GM12878 (cell line): Measurements from ENCODE around the gene ANKRD44. TPM values are rescaled to one million over a fixed set of nuclear protein-coding genes. Genes with fewer than 3 reads are reported as not detected.
A peak's percentile ranks its signal among the peaks of the same experiment; 100 is the strongest.

Experiments
- ATAC-seq: fragments of 200-7000 bp; cut with Tn5 transposase; 3 replicates; pipeline ENCODE4 v1.9.1; 2020; ENCODE audit warnings: mild to moderate bottlenecking, moderate library complexity
- BruUV-seq: library from RNA; stranded (reverse); fragments of 400-500 nt; replicated peaks from 2 replicates; lab custom pipeline; 2021; lab: Mats Ljungman, UMichigan
- CTCF ChIA-PET: fragments of 300-600 bp; sonication (Branson Sonifier 250); formaldehyde crosslinking; extraction: SDS; loops from one replicate; lab custom pipeline; 2021; ENCODE audit warnings: inconsistent platforms; lab: Yijun Ruan, JAX
- POLR2A ChIA-PET: fragments of 350-600 bp; formaldehyde crosslinking; extraction: SDS; loops from one replicate; lab custom pipeline; 2021; ENCODE audit warnings: inconsistent platforms; lab: Charles Lee
- RAD21 ChIA-PET: fragments of 300-600 bp; sonication (Branson Sonifier 250); formaldehyde crosslinking; loops from one replicate; lab custom pipeline; 2023; ENCODE audit warnings: antibody characterized with exemption; ENCODE audit not compliant: unreplicated experiment; lab: Charles Lee
- SMC1A ChIA-PET: fragments of 300-600 bp; sonication (Branson Sonifier 250); formaldehyde crosslinking; loops from one replicate; lab custom pipeline; 2023; ENCODE audit not compliant: unreplicated experiment, uncharacterized antibody; lab: Charles Lee
- DNase-seq: peaks from one replicate; pipeline ENCODE4 v3.0.0-alpha.2; 2011; ENCODE audit warnings: low read depth, low spot score
- FAIRE-seq: peaks from 3 replicates; lab custom pipeline; 2011; peaks lifted over from hg19 to GRCh38; lab: Jason Lieb, UNC
- H2AFZ ChIP-seq: 2 replicates; pipeline ENCODE4 v1.6.0; 2011; ENCODE audit warnings: low read depth, low read length, control low read depth; ENCODE audit not compliant: control insufficient read depth
- H3K27ac ChIP-seq: 2 replicates; pipeline ENCODE4 v1.5.1; 2011; ENCODE audit warnings: control low read depth; ENCODE audit not compliant: control insufficient read depth, insufficient read depth
- H3K27me3 ChIP-seq, 2 experiments: replicated peaks in 1 of 2; 2 replicates each; pipeline versions ENCODE4 v1.6.0 to v1.6.1; 2011; ENCODE audit warnings: low read length in 1 of 2; ENCODE audit not compliant: control insufficient read depth in 2 of 2, insufficient read depth in 2 of 2
- H3K36me3 ChIP-seq, 2 experiments: 2 replicates each; pipeline ENCODE4 v1.5.1; 2011; ENCODE audit warnings: low read length in 1 of 2; ENCODE audit not compliant: control insufficient read depth in 2 of 2, insufficient read depth in 2 of 2
- H3K4me1 ChIP-seq: 2 replicates; pipeline ENCODE4 v1.6.1; 2011; ENCODE audit warnings: mild to moderate bottlenecking, low read length, moderate library complexity, mixed read lengths; ENCODE audit not compliant: control insufficient read depth, insufficient read depth
- H3K4me2 ChIP-seq: 2 replicates; pipeline ENCODE4 v1.6.0; 2011; ENCODE audit warnings: control low read depth; ENCODE audit not compliant: control insufficient read depth, insufficient read depth
- H3K4me3 ChIP-seq: fragments of 200-600 bp; sonication (generic); 2 replicates; pipeline ENCODE4 v1.5.1; 2016
- H3K79me2 ChIP-seq: 2 replicates; pipeline ENCODE4 v1.6.0; 2011; ENCODE audit warnings: low read length; ENCODE audit not compliant: control insufficient read depth, insufficient read depth
- H3K9ac ChIP-seq: 2 replicates; pipeline ENCODE4 v1.8.0; 2011; ENCODE audit warnings: low read length, control low read depth, mixed read lengths; ENCODE audit not compliant: control insufficient read depth, insufficient read depth
- H3K9me3 ChIP-seq: replicated peaks from 3 replicates; pipeline ENCODE4 v1.5.1; 2011; ENCODE audit warnings: mild to moderate bottlenecking, low read length; ENCODE audit not compliant: control insufficient read depth, insufficient read depth
- H4K20me1 ChIP-seq: 2 replicates; pipeline ENCODE4 v1.6.0; 2011; ENCODE audit not compliant: control insufficient read depth, insufficient read depth
- ASH2L ChIP-seq: fragments of 300-600, 200-600 bp; sonication (generic); IDR thresholded peaks from 2 replicates; pipeline ENCODE4 v1.6.1; 2017; ENCODE audit warnings: low read depth, mild to moderate bottlenecking, borderline replicate concordance
- DPF2 ChIP-seq: fragments of 450-650 bp; IDR thresholded peaks from 2 replicates; pipeline ENCODE4 v1.6.1; 2017; ENCODE audit warnings: mild to moderate bottlenecking
- ESRRA ChIP-seq: IDR thresholded peaks from 2 replicates; pipeline ENCODE4 v1.6.1; 2012; ENCODE audit warnings: mild to moderate bottlenecking, low read length, improper control_type of control experiment
- ETV6 ChIP-seq, 2 experiments: fragments of 450-650 bp in 1 of 2; IDR thresholded peaks in 1 of 2; conservative IDR thresholded peaks in 1 of 2; 2 replicates each; pipeline ENCODE4 v1.6.1; 2014; ENCODE audit warnings: antibody characterized with exemption in 1 of 2, borderline replicate concordance in 1 of 2, low read depth in 1 of 2, mild to moderate bottlenecking in 1 of 2, moderate library complexity in 1 of 2
- FOXM1 ChIP-seq: IDR thresholded peaks from 2 replicates; pipeline ENCODE4 v1.6.1; 2012; ENCODE audit warnings: low read depth, mild to moderate bottlenecking, inconsistent platforms, low read length, moderate library complexity
- MEF2A ChIP-seq: IDR thresholded peaks from 2 replicates; pipeline ENCODE4 v1.6.1; 2011; ENCODE audit warnings: low read depth, mild to moderate bottlenecking, low read length, moderate library complexity; ENCODE audit not compliant: insufficient read depth
- MTA2 ChIP-seq: fragments of 450-650 bp; IDR thresholded peaks from 2 replicates; pipeline ENCODE4 v1.6.1; 2016; ENCODE audit warnings: low read depth, mild to moderate bottlenecking, moderate library complexity
- NFYA ChIP-seq: IDR thresholded peaks from 2 replicates; pipeline ENCODE4 v1.6.1; 2011; ENCODE audit warnings: low read depth, mild to moderate bottlenecking, low read length, improper control_type of control experiment, borderline replicate concordance
- RAD21 ChIP-seq: IDR thresholded peaks from 2 replicates; pipeline ENCODE4 v1.6.1; 2011; ENCODE audit warnings: mild to moderate bottlenecking, low read depth, low read length, moderate library complexity; ENCODE audit not compliant: insufficient read depth
- REST ChIP-seq: IDR thresholded peaks from 2 replicates; pipeline ENCODE4 v1.6.1; 2012; ENCODE audit warnings: mild to moderate bottlenecking, low read depth, low read length
- SMAD1 ChIP-seq: fragments of 450-650 bp; IDR thresholded peaks from 2 replicates; pipeline ENCODE4 v1.6.1; 2018; ENCODE audit warnings: mild to moderate bottlenecking, low read depth; ENCODE audit not compliant: partially characterized antibody
- SMAD5 ChIP-seq: IDR thresholded peaks from 2 replicates; pipeline ENCODE4 v1.6.1; 2016; ENCODE audit warnings: antibody characterized with exemption, low read depth
- SPI1 ChIP-seq: IDR thresholded peaks from 2 replicates; pipeline ENCODE4 v1.6.1; 2011; ENCODE audit warnings: low read depth, mild to moderate bottlenecking, low read length, moderate library complexity, borderline replicate concordance; ENCODE audit not compliant: insufficient read depth
- SREBF2 ChIP-seq: IDR thresholded peaks from 2 replicates; pipeline ENCODE4 v1.6.1; 2012; ENCODE audit warnings: mild to moderate bottlenecking, low read length
- TARDBP ChIP-seq: IDR thresholded peaks from 2 replicates; pipeline ENCODE4 v1.6.1; 2016; ENCODE audit warnings: borderline replicate concordance
- TBL1XR1 ChIP-seq: IDR thresholded peaks from 2 replicates; pipeline ENCODE4 v1.6.1; 2012; ENCODE audit warnings: low read depth, low read length, improper control_type of control experiment
- WGBS: methylation state at CpG from one replicate; pipeline ENCODE4 v1.1.6; 2016; ENCODE audit warnings: low lambda C conversion rate; ENCODE audit not compliant: insufficient replicate concordance, insufficient coverage; ENCODE audit errors: missing lambda C conversion rate; 5-methylcytosine and 5-hydroxymethylcytosine counted together
- in situ Hi-C: fragments of 300-500 bp; cut with MboI; formaldehyde crosslinking; loops from 9 replicates; pipeline ENCODE4 v1.14.3; 2018; ENCODE audit warnings: mixed read lengths
- intact Hi-C: fragments of 100-400 bp; cut with micrococcal nuclease; formaldehyde crosslinking; loops from one replicate; pipeline ENCODE4 v1.14.2; 2022; ENCODE audit not compliant: unreplicated experiment
- polyA plus RNA-seq, 11 experiments: library from polyadenylated mRNA; depleted of rRNA in 4 of 11; unstranded in 6 of 11; stranded (reverse) in 5 of 11; fragments of >200 nt; fragmentation: Nextera tagmentation in 4 of 11; fragmentation: Illumina TruSeq in 1 of 11; extraction: Ambion mirVana in 4 of 11; extraction: Trizol in 1 of 11; gene quantifications; 1 replicate in 1 of 11; 2 replicates in 10 of 11; pipeline versions ENCODE4 v1.2.1 to v1.2.3, GENCODE V29; 2011 to 2016; ENCODE audit warnings: inconsistent platforms in 2 of 11, missing spikeins in 2 of 11, low read depth in 1 of 11
- total RNA-seq, 4 experiments: library from RNA; depleted of rRNA in 3 of 4; stranded (reverse); fragments of >200 nt in 3 of 4; fragmentation: Illumina TruSeq in 1 of 4; extraction: Trizol in 1 of 4; gene quantifications; 2 replicates each; pipeline versions ENCODE4 v1.2.1 to v1.2.3, GENCODE V29; 2013 to 2021
- TF ChIP-seq, protein P1 (sequence below): fragments of 450-650 bp; IDR thresholded peaks from 2 replicates; pipeline ENCODE4 v1.6.1; 2017; ENCODE audit warnings: low read depth, mild to moderate bottlenecking, moderate library complexity
- TF ChIP-seq, protein P2 (sequence below): IDR thresholded peaks from 2 replicates; pipeline ENCODE4 v1.6.1; 2011; ENCODE audit warnings: low read depth, mild to moderate bottlenecking, low read length, moderate library complexity, borderline replicate concordance; ENCODE audit errors: extremely low read depth

ANKRD44 gene
- total and polyA plus RNA-seq, 10 of the 15 experiments (the other 5 are each of a cell fraction or from before 2014, with no cell fraction given) = 19.1 to 99.1 (median 59.6) TPM

- H3K4me2 ChIP-seq = peak overlapping the region; percentile 77
- intact Hi-C loops = no loop called here
- DNase-seq = no peak
- peaks cover 77% of the 10 kb centered on the region for H3K4me1 ChIP-seq
- peak overlapping the region; percentile 28 for H3K4me3 ChIP-seq
- ChIA-PET RAD21 (interaction anchor here (1.0 to 20.1 kb wide), 14 partner anchors 9 to 152 kb away, joined by 3 to 408 read pairs (median 6); partner anchors contain the start of gene ANKRD44), POLR2A (interaction anchor here (0.9 to 7.2 kb wide), 10 partner anchors 9 to 100 kb away, joined by 3 to 139 read pairs (median 4); partner anchors contain the start of gene ANKRD44), SMC1A (interaction anchor here (1.2 to 20.5 kb wide), 15 partner anchors 9 to 184 kb away, joined by 3 to 433 read pairs (median 8); no protein-coding TSS in a partner anchor), CTCF (interaction anchor here (0.6 to 6.1 kb wide), 5 partner anchors 9 to 103 kb away, joined by 3 to 94 read pairs (median 5); no protein-coding TSS in a partner anchor)
- FAIRE-seq = no peak
- peak overlapping the region; percentile 95 for H3K27ac ChIP-seq
- no peaks in the 10 kb centered on the region; the same call in 1 of the 2 replicates for H4K20me1 ChIP-seq
- WGBS = 0% methylated on average over 2 of the region's 2 CpGs
- H3K9me3 ChIP-seq = no peaks in the 10 kb centered on the region; the same call in 1 of the 3 replicates
- H3K27me3 ChIP-seq = no peaks in the 10 kb centered on the region
- in situ Hi-C loops = no loop called here
- no peak overlapping the region for H2AFZ ChIP-seq
- H3K79me2 ChIP-seq = peaks cover 100% of the 10 kb centered on the region
- peaks cover 0 to 3% of the 10 kb centered on the region in 2 experiments; a peak in 2 of 4 replicates for H3K36me3 ChIP-seq
- peak overlapping the region; percentile 46 for H3K9ac ChIP-seq
- peak; percentile 33 for ATAC-seq
- no TSS peak for BruUV-seq
- TF ChIP-seq FOXM1 (peak; percentile 46; the same call in 1 of the 2 replicates), MEF2A (no peak), SMAD5 (no peak), SMAD1 (peak; percentile 27), REST (no peak), SREBF2 (no peak), ESRRA (no peak), MTA2 (peak; percentile 37; the same call in 1 of the 2 replicates), NFYA (no peak), TBL1XR1 (0 out of 2 replicates have a peak, but pooled peaks have one; percentile 1), ETV6 (conservative IDR thresholded peaks at IDR 0.05 in 1 of 2, IDR thresholded peaks at IDR 0.05 in 1 of 2; ENCODE audit: borderline replicate concordance in 1 of 2, low read depth in 1 of 2) (no peak), DPF2 (peak; percentile 10; the same call in 1 of the 2 replicates), SPI1 (peak; percentile 30; the same call in 1 of the 2 replicates), RAD21 (no peak), TARDBP (no peak), ASH2L (no peak)
- TF ChIP-seq, protein P1, sequence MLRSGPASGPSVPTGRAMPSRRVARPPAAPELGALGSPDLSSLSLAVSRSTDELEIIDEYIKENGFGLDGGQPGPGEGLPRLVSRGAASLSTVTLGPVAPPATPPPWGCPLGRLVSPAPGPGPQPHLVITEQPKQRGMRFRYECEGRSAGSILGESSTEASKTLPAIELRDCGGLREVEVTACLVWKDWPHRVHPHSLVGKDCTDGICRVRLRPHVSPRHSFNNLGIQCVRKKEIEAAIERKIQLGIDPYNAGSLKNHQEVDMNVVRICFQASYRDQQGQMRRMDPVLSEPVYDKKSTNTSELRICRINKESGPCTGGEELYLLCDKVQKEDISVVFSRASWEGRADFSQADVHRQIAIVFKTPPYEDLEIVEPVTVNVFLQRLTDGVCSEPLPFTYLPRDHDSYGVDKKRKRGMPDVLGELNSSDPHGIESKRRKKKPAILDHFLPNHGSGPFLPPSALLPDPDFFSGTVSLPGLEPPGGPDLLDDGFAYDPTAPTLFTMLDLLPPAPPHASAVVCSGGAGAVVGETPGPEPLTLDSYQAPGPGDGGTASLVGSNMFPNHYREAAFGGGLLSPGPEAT = 0 out of 2 replicates have a peak, but pooled peaks have one; percentile 4
- TF ChIP-seq, protein P2, sequence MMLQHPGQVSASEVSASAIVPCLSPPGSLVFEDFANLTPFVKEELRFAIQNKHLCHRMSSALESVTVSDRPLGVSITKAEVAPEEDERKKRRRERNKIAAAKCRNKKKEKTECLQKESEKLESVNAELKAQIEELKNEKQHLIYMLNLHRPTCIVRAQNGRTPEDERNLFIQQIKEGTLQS = no peak
These were observed 13.3 kb downstream of the ANKRD44 start for GRCh38 chr2:197297266-197297665.
